Measurements from ENCODE around the gene DSPP. TPM values are rescaled to one million over a fixed set of nuclear protein-coding genes. Genes with fewer than 3 reads are reported as not detected.
A peak's percentile ranks its signal among the peaks of the same experiment; 100 is the strongest.

DSPP gene
- total and polyA plus RNA-seq, 2 of the 8 experiments (the other 6 are each of a cell fraction or from before 2014, with no cell fraction given) = not detected

- Histone ChIP-seq H3K4me1 (replicated peaks in 1 of 4; ENCODE audit: control insufficient read depth in 3 of 4, insufficient read depth in 4 of 4, low read length in 3 of 4) (peaks cover 0 to 5% (median 0%) of the 10 kb centered on the region in 4 experiments; a peak in 3 of 7 replicates), H2BK12ac (ENCODE audit: low read depth, low read length) (no peak overlapping the region), H3K18ac (ENCODE audit: extremely low read depth, low read length) (no peak overlapping the region), H2BK5ac (ENCODE audit: low read depth, low read length) (no peak overlapping the region), H3K14ac (ENCODE audit: insufficient read length) (no peak overlapping the region), H3K27me3 (replicated peaks in 1 of 4; ENCODE audit: control insufficient read depth in 3 of 4, extremely low read depth in 1 of 4, insufficient read depth in 3 of 4, low read length in 3 of 4) (no peaks in the 10 kb centered on the region), H3K4ac (replicated peaks; ENCODE audit: insufficient read length, low read depth, low read length) (no peak overlapping the region), H4K20me1 (replicated peaks in 1 of 2; ENCODE audit: control insufficient read depth in 1 of 2, insufficient read depth in 2 of 2, low read length in 2 of 2) (no peaks in the 10 kb centered on the region), H2BK20ac (ENCODE audit: low read length) (no peak overlapping the region), H2BK120ac (replicated peaks; ENCODE audit: low read depth, low read length) (no peak overlapping the region), H3K9me3 (ENCODE audit: insufficient read depth in 2 of 2, low read depth in 1 of 2, low read length in 1 of 2) (no peaks in the 10 kb centered on the region), H3K9ac (replicated peaks in 1 of 4; ENCODE audit: extremely low read depth in 1 of 4, low read depth in 3 of 4, low read length in 3 of 4) (no peak overlapping the region), H3K79me2 (ENCODE audit: control insufficient read depth in 1 of 2, insufficient read depth in 2 of 2, low read length in 2 of 2) (no peaks in the 10 kb centered on the region), H3K36me3 (ENCODE audit: control insufficient read depth in 2 of 4, insufficient read depth in 4 of 4, low read length in 3 of 4) (no peaks in the 10 kb centered on the region), H3K4me2 (ENCODE audit: insufficient read depth in 1 of 2, low read depth in 2 of 2, low read length in 2 of 2) (peak overlapping the region in 1 of 2 experiments; percentile 32; a peak in 2 of 4 replicates), H4K5ac (ENCODE audit: insufficient read length, low read depth, low read length) (no peak overlapping the region), H3K4me3 (ENCODE audit: extremely low read depth in 1 of 4, insufficient read depth in 2 of 4, low read depth in 3 of 4, low read length in 4 of 4) (no peak overlapping the region), H2BK15ac (ENCODE audit: low read length) (no peak overlapping the region), H3K56ac (replicated peaks; ENCODE audit: insufficient read length, low read depth, low read length) (no peak overlapping the region), H4K91ac (replicated peaks; ENCODE audit: insufficient read length, low read length) (no peak overlapping the region), H3K79me1 (ENCODE audit: low read depth, low read length) (no peaks in the 10 kb centered on the region), H3K27ac (ENCODE audit: low read depth, low read length) (no peak overlapping the region), H3K23me2 (ENCODE audit: low read depth, low read length) (no peaks in the 10 kb centered on the region; the same call in 1 of the 2 replicates), H4K8ac (ENCODE audit: extremely low read depth, insufficient read depth, low read length) (no peak overlapping the region), H2AFZ (ENCODE audit: low read length) (peak overlapping the region; percentile 23), H3K23ac (ENCODE audit: insufficient read length) (no peak overlapping the region), H2AK5ac (ENCODE audit: low read depth, low read length) (no peak overlapping the region)
- 72% methylated on average over 1 of the region's 1 CpG; no CpG with 5 or more reads in 1 of the 2 experiments for WGBS, 2 experiments (ENCODE audit: extremely low coverage in 1 of 2, insufficient coverage in 1 of 2, insufficient read length in 1 of 2, insufficient replicate concordance in 2 of 2, low coverage in 1 of 2, low lambda C conversion rate in 2 of 2, missing lambda C conversion rate in 1 of 2)
- TF ChIP-seq HDAC2 (IDR thresholded peaks at IDR 0.05; ENCODE audit: borderline replicate concordance in 1 of 2, low read depth in 2 of 2, low read length in 2 of 2) = 0 out of 4 replicates have a peak, but pooled peaks of 1 of the 2 experiments have one; percentile 21
- no peak for TF ChIP-seq GABPA (IDR thresholded peaks at IDR 0.05; ENCODE audit: borderline replicate concordance, insufficient read depth, low read length)
- ChIA-PET POLR2A (ENCODE audit: partially characterized antibody) (no interaction called here), CTCF (ENCODE audit: partially characterized antibody) (interaction anchor here (0.8 to 4.4 kb wide), 5 partner anchors 9 to 185 kb away, joined by 3 to 21 read pairs (median 3); no protein-coding TSS in a partner anchor)
- DNase-seq (ENCODE audit: low read depth in 1 of 2, low spot score in 2 of 2) (no peak), FAIRE-seq (peak; percentile 81)
Observed at GRCh38 chr4:87654487-87655044, 46.2 kb downstream of the DSPP start.
